WTC11 (cell line): Measurements from ENCODE around the gene CITED1. TPM values are rescaled to one million over a fixed set of nuclear protein-coding genes. Genes with fewer than 3 reads are reported as not detected.

ENCODE experiments used
- ATAC-seq: fragments of 200-7000 bp; cut with Tn5 transposase; 2 replicates; pipeline ENCODE4 v1.10.0; 2021; ENCODE audit warnings: mild to moderate bottlenecking, moderate library complexity
- CTCF ChIA-PET: fragments of 300-600 bp; sonication (Branson Sonifier 250); formaldehyde crosslinking; loops from one replicate; lab custom pipeline; 2021; ENCODE audit warnings: antibody characterized with exemption; lab: Charles Lee
- POLR2A ChIA-PET: fragments of 350-600 bp; sonication (Branson Sonifier 250); formaldehyde crosslinking; loops from one replicate; lab custom pipeline; 2021; ENCODE audit warnings: antibody characterized with exemption; lab: Charles Lee
- DNase-seq: peaks from one replicate; pipeline ENCODE4 v3.0.0; 2021; ENCODE audit warnings: low spot score
- H3K27ac Mint-ChIP-seq: 2 replicates; pipeline ENCODE4 v1.8.0; 2021; ENCODE audit warnings: mixed read lengths
- H3K27me3 Mint-ChIP-seq: 2 replicates; pipeline ENCODE4 v1.8.0; 2021; ENCODE audit warnings: low read depth, mild to moderate bottlenecking, moderate library complexity, mixed read lengths
- H3K36me3 Mint-ChIP-seq: 2 replicates; pipeline ENCODE4 v1.8.0; 2021; ENCODE audit warnings: mixed read lengths
- H3K4me1 Mint-ChIP-seq: 2 replicates; pipeline ENCODE4 v1.8.0; 2022; ENCODE audit warnings: mixed read lengths
- H3K4me3 Mint-ChIP-seq: 2 replicates; pipeline ENCODE4 v1.8.0; 2021; ENCODE audit warnings: mild to moderate bottlenecking, moderate library complexity, mixed read lengths
- H3K9me3 Mint-ChIP-seq: 2 replicates; pipeline ENCODE4 v1.8.0; 2021; ENCODE audit warnings: mixed read lengths
- CBFB ChIP-seq: sonication (generic); formaldehyde crosslinking; IDR thresholded peaks from 2 replicates; pipeline ENCODE4 v1.8.1; 2022; ENCODE audit warnings: mild to moderate bottlenecking, low read depth, missing genetic modification reagents
- CREB1 ChIP-seq: sonication (generic); formaldehyde crosslinking; IDR thresholded peaks from 2 replicates; pipeline ENCODE4 v1.8.0; 2023; ENCODE audit warnings: mild to moderate bottlenecking, missing genetic modification reagents
- CREM ChIP-seq: sonication (generic); formaldehyde crosslinking; IDR thresholded peaks from 2 replicates; pipeline ENCODE4 v1.8.1; 2022; ENCODE audit warnings: mild to moderate bottlenecking, missing genetic modification reagents, moderate library complexity
- ELF4 ChIP-seq: sonication (generic); formaldehyde crosslinking; IDR thresholded peaks from 2 replicates; pipeline ENCODE4 v1.8.1; 2022; ENCODE audit warnings: low read depth, mild to moderate bottlenecking, moderate library complexity, missing genetic modification reagents
- FOXJ3 ChIP-seq: sonication (generic); formaldehyde crosslinking; IDR thresholded peaks from 2 replicates; pipeline ENCODE4 v1.9.0; 2021; ENCODE audit warnings: missing genetic modification reagents, mild to moderate bottlenecking, borderline replicate concordance
- FOXP1 ChIP-seq: sonication (generic); formaldehyde crosslinking; IDR thresholded peaks from 2 replicates; pipeline ENCODE4 v1.8.0; 2022; ENCODE audit warnings: missing genetic modification reagents, mild to moderate bottlenecking, moderate library complexity, borderline replicate concordance
- NFATC4 ChIP-seq: fragments of 250-450 bp; sonication (Bioruptor Pico); IDR thresholded peaks from 2 replicates; pipeline ENCODE4 v1.9.0; 2021; ENCODE audit warnings: mild to moderate bottlenecking
- TEAD1 ChIP-seq: sonication (generic); formaldehyde crosslinking; IDR thresholded peaks from 2 replicates; pipeline ENCODE4 v1.8.0; 2022; ENCODE audit warnings: mild to moderate bottlenecking, missing genetic modification reagents
- TEAD4 ChIP-seq: sonication (generic); formaldehyde crosslinking; IDR thresholded peaks from 2 replicates; pipeline ENCODE4 v1.8.0; 2022; ENCODE audit warnings: mild to moderate bottlenecking, missing genetic modification reagents
- ZNF138 ChIP-seq: sonication (generic); formaldehyde crosslinking; conservative IDR thresholded peaks from 2 replicates; pipeline ENCODE4 v1.8.1; 2022; ENCODE audit warnings: mild to moderate bottlenecking, moderate library complexity, missing genetic modification reagents
- total RNA-seq: library from RNA; stranded (reverse); gene quantifications from 3 replicates; pipeline ENCODE4 v1.2.3, GENCODE V29; 2021
- TF ChIP-seq, protein P1 (sequence below): fragments of 250-450 bp; sonication (Bioruptor Pico); conservative IDR thresholded peaks from 2 replicates; pipeline ENCODE4 v1.9.0; 2021; ENCODE audit warnings: mild to moderate bottlenecking
- TF ChIP-seq, protein P2 (sequence below): fragments of 200-600 bp; IDR thresholded peaks from 2 replicates; pipeline ENCODE4 v1.8.0; 2022; ENCODE audit warnings: antibody characterized with exemption
- TF ChIP-seq, protein P3 (sequence below): sonication (generic); formaldehyde crosslinking; IDR thresholded peaks from 2 replicates; pipeline ENCODE4 v1.8.0; 2023; ENCODE audit warnings: missing genetic modification reagents
- TF ChIP-seq, protein P4 (sequence below): sonication (generic); formaldehyde crosslinking; IDR thresholded peaks from 2 replicates; pipeline ENCODE4 v1.8.0; 2022; ENCODE audit warnings: missing genetic modification reagents
- TF ChIP-seq, protein P5 (sequence below): fragments of 250-450 bp; sonication (Bioruptor Pico); IDR thresholded peaks from 2 replicates; pipeline ENCODE4 v2.1.2; 2022; ENCODE audit warnings: mild to moderate bottlenecking, moderate library complexity

CITED1 gene
- total RNA-seq, 1 experiment from 2014 or later, result 2.2 TPM

DNA sequence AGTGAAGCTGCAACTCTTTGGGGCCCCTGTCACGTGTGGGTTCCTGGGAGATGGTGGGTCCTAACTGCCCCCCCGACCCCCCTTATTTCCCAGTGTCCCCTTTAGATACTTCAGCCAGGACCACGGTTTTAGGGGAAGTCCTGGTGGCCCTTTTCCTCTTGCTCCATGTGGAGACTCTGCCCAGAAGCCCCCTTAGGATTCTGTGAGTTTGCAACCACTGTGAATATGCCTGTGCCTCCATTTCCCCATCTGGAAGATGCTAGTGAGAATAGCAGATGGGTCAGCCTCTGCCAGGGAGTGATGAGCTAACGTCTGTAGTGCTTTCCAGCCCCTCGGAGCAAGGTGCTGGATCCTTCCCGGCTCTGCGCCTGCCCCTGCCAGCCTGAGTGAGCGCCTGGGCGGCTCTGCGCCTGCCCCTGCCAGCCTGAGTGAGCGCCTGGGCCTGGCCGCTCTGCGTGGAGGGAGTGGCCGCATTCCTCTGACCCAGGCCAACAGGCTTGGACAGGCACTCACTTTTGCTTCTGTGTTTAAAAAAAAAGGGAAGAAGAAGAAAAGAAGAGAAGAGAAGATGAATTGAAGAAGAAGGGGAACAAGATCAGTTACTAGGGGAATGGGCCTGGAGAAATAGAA is 6.7 kb upstream of the CITED1 start:
- Mint-ChIP-seq H3K36me3 (no peaks in the 10 kb centered on the region), H3K27me3 (peaks cover 37% of the 10 kb centered on the region), H3K4me3 (no peak overlapping the region), H3K4me1 (peaks cover 30% of the 10 kb centered on the region), H3K9me3 (no peaks in the 10 kb centered on the region), H3K27ac (no peak overlapping the region)
- ATAC-seq (no peak), DNase-seq (no peak)
- TF ChIP-seq TEAD4 (no peak), CREM (CRISPR knock-in tag) (no peak), ELF4 (CRISPR knock-in tag) (no peak), TEAD1 (CRISPR knock-in tag) (no peak), FOXP1 (CRISPR knock-in tag) (no peak), CREB1 (no peak), ZNF138 (CRISPR knock-in tag) (no peak), CBFB (CRISPR knock-in tag) (no peak), FOXJ3 (no peak), NFATC4 (no peak)
- TF ChIP-seq, protein P1, sequence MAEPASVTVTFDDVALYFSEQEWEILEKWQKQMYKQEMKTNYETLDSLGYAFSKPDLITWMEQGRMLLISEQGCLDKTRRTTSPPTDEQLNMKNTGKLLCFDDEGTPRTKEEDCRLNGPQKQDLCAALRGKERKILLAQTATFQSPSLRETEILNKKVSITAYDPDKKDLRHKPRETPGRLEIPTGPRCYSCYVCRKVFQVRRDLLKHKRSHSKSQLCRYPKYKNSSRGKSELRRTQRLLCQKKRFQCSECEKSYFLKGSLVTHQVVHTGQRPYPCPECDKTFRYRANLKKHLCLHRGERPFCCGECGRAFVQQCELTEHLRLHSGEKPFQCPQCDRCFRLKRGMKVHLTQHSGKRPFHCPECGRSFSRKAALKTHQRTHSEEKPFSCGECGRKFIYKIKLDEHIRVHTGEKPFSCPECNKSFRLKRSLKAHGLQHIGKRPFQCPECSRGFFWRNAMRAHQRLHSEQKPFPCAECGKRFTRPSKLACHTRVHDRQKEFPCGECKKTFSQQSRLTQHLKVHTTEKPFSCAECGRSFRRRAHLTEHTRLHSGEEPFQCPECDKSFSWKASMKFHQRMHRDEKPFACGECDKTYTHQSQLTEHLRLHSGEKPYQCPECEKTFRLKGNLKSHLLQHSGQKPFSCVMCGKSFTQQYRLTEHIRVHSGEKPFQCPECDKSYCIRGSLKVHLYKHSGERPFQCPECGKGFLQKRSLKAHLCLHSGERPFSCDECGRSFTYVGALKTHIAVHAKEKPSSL (CRISPR knock-in tag), result no peak
- TF ChIP-seq, protein P2, sequence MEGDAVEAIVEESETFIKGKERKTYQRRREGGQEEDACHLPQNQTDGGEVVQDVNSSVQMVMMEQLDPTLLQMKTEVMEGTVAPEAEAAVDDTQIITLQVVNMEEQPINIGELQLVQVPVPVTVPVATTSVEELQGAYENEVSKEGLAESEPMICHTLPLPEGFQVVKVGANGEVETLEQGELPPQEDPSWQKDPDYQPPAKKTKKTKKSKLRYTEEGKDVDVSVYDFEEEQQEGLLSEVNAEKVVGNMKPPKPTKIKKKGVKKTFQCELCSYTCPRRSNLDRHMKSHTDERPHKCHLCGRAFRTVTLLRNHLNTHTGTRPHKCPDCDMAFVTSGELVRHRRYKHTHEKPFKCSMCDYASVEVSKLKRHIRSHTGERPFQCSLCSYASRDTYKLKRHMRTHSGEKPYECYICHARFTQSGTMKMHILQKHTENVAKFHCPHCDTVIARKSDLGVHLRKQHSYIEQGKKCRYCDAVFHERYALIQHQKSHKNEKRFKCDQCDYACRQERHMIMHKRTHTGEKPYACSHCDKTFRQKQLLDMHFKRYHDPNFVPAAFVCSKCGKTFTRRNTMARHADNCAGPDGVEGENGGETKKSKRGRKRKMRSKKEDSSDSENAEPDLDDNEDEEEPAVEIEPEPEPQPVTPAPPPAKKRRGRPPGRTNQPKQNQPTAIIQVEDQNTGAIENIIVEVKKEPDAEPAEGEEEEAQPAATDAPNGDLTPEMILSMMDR, result no peak
- TF ChIP-seq, protein P3, sequence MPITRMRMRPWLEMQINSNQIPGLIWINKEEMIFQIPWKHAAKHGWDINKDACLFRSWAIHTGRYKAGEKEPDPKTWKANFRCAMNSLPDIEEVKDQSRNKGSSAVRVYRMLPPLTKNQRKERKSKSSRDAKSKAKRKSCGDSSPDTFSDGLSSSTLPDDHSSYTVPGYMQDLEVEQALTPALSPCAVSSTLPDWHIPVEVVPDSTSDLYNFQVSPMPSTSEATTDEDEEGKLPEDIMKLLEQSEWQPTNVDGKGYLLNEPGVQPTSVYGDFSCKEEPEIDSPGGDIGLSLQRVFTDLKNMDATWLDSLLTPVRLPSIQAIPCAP (CRISPR knock-in tag), result no peak
- TF ChIP-seq, protein P4, sequence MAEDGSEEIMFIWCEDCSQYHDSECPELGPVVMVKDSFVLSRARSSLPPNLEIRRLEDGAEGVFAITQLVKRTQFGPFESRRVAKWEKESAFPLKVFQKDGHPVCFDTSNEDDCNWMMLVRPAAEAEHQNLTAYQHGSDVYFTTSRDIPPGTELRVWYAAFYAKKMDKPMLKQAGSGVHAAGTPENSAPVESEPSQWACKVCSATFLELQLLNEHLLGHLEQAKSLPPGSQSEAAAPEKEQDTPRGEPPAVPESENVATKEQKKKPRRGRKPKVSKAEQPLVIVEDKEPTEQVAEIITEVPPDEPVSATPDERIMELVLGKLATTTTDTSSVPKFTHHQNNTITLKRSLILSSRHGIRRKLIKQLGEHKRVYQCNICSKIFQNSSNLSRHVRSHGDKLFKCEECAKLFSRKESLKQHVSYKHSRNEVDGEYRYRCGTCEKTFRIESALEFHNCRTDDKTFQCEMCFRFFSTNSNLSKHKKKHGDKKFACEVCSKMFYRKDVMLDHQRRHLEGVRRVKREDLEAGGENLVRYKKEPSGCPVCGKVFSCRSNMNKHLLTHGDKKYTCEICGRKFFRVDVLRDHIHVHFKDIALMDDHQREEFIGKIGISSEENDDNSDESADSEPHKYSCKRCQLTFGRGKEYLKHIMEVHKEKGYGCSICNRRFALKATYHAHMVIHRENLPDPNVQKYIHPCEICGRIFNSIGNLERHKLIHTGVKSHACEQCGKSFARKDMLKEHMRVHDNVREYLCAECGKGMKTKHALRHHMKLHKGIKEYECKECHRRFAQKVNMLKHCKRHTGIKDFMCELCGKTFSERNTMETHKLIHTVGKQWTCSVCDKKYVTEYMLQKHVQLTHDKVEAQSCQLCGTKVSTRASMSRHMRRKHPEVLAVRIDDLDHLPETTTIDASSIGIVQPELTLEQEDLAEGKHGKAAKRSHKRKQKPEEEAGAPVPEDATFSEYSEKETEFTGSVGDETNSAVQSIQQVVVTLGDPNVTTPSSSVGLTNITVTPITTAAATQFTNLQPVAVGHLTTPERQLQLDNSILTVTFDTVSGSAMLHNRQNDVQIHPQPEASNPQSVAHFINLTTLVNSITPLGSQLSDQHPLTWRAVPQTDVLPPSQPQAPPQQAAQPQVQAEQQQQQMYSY, result no peak
- TF ChIP-seq, protein P5, sequence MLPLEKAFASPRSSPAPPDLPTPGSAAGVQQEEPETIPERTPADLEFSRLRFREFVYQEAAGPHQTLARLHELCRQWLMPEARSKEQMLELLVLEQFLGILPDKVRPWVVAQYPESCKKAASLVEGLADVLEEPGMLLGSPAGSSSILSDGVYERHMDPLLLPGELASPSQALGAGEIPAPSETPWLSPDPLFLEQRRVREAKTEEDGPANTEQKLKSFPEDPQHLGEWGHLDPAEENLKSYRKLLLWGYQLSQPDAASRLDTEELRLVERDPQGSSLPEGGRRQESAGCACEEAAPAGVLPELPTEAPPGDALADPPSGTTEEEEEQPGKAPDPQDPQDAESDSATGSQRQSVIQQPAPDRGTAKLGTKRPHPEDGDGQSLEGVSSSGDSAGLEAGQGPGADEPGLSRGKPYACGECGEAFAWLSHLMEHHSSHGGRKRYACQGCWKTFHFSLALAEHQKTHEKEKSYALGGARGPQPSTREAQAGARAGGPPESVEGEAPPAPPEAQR (CRISPR knock-in tag), result no peak
- ChIA-PET POLR2A (interaction anchor here (0.7 kb wide), 1 partner anchor 254 kb away, joined by 3 read pairs; no protein-coding TSS in a partner anchor), CTCF (interaction anchor here (2.1 kb wide), 1 partner anchor 14 kb away, joined by 9 read pairs; no protein-coding TSS in a partner anchor)
